Kidney (tissue), 14 donors: ENCODE results near the gene NKAIN2. TPM values are rescaled to one million over a fixed set of nuclear protein-coding genes. Genes with fewer than 3 reads are reported as not detected.

Experiments
- DNase-seq, 5 donors: peaks; one replicate each; pipeline ENCODE4 v3.0.0-alpha.2; 2013 to 2020
- FAIRE-seq: peaks from 2 replicates; lab custom pipeline; 2012; peaks lifted over from hg19 to GRCh38; lab: Jason Lieb, UNC
- H3K27ac ChIP-seq, 2 donors: one replicate each; pipeline ENCODE4 v1.7.0; 2013; ENCODE audit warnings: low read depth in 2 of 2, low read length in 2 of 2, inconsistent platforms in 1 of 2
- H3K27me3 ChIP-seq: one replicate; pipeline ENCODE4 v1.7.1; 2013; ENCODE audit warnings: low read length, inconsistent platforms; ENCODE audit not compliant: control insufficient read depth, insufficient read depth
- H3K36me3 ChIP-seq, 3 donors: one replicate each; pipeline versions ENCODE4 v1.7.0 to v1.7.1; 2013; ENCODE audit warnings: low read length in 3 of 3, control low read depth in 1 of 3, inconsistent platforms in 1 of 3; ENCODE audit not compliant: insufficient read depth in 3 of 3, control insufficient read depth in 2 of 3
- H3K4me1 ChIP-seq, 3 donors: one replicate each; pipeline versions ENCODE4 v1.7.0 to v1.7.1; 2013; ENCODE audit warnings: low read length in 3 of 3, inconsistent platforms in 1 of 3, low read depth in 1 of 3; ENCODE audit not compliant: control insufficient read depth in 2 of 3, insufficient read depth in 2 of 3
- H3K4me3 ChIP-seq, 3 donors: one replicate each; pipeline versions ENCODE4 v1.7.0 to v1.8.1; 2013; ENCODE audit warnings: low read length in 3 of 3, control low read depth in 1 of 3, inconsistent platforms in 1 of 3
- H3K9ac ChIP-seq, 3 donors: one replicate each; pipeline versions ENCODE4 v1.7.0 to v1.7.1; 2013; ENCODE audit warnings: low read length in 3 of 3, control low read depth in 1 of 3, inconsistent platforms in 1 of 3
- H3K9me3 ChIP-seq, 3 donors: one replicate each; pipeline versions ENCODE4 v1.7.0 to v1.7.1; 2013; ENCODE audit warnings: low read length in 3 of 3, control low read depth in 1 of 3, inconsistent platforms in 1 of 3; ENCODE audit not compliant: control insufficient read depth in 2 of 3, insufficient read depth in 1 of 3
- intact Hi-C: fragments of 100-400 bp; cut with DNase I; formaldehyde crosslinking; loops from one replicate; pipeline ENCODE4 v1.11.1; 2022
- polyA plus RNA-seq: library from polyadenylated mRNA; stranded (reverse); fragments of 350-450 nt; fragmentation: Illumina TruSeq; extraction: RNeasy Lipid Tissue Mini Kit (QIAGEN cat#74804); gene quantifications from one replicate; pipeline ENCODE4 v1.2.3, GENCODE V29; 2014; ENCODE audit warnings: low read depth, low replicate concordance; ENCODE audit not compliant: insufficient read depth
- total RNA-seq: library from RNA; stranded (reverse); fragmentation: NEBNext Ultra II Directional; extraction: Animal tissue kit (Norgen Biotek cat#: 25700); gene quantifications from one replicate; pipeline ENCODE4 v1.2.1, GENCODE V29; 2021
- TF ChIP-seq, protein P1 (sequence below): IDR thresholded peaks from 3 replicates; pipeline ENCODE4 v1.5.1; 2012; ENCODE audit warnings: mild to moderate bottlenecking, moderate library complexity, borderline replicate concordance; ENCODE audit not compliant: insufficient read depth; ENCODE audit errors: extremely low read depth
- donor health status: control.
- donor health status: control.
- donor health status: control.
- donor health status: control.
- donor health status: control.
- donor health status: DM: yes; HTN: yes; CAD: no.
- donor health status: Normal renal cell carcinoma (clear cell type).

NKAIN2 gene
- total and polyA plus RNA-seq, 2 donors from 2014 or later = 0.39 to 1.8 TPM

DNA sequence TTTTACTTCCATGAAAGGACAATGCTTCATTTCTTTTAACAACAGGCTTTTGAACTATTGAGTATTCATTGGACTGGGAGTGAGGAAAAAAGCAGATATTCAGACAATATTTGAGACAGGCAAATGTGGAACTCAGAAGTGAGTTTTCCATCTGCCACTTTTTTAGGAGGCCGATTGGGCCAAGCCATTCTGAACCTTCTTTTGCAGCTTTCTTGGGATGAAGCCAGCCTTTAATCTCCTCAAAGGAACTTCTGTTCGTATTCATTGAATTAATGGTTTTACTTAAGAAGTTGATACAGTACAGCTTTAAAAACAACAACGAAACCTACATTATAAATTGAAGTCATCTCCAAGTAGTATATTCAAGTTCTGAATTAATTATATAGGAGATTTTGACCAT is 971.5 kb downstream of the NKAIN2 start:
- FAIRE-seq = no peak
- no peaks in the 10 kb centered on the region for H3K36me3 ChIP-seq
- no peaks in the 10 kb centered on the region for H3K9me3 ChIP-seq
- H3K27ac ChIP-seq = no peak overlapping the region
- TF ChIP-seq, protein P1, sequence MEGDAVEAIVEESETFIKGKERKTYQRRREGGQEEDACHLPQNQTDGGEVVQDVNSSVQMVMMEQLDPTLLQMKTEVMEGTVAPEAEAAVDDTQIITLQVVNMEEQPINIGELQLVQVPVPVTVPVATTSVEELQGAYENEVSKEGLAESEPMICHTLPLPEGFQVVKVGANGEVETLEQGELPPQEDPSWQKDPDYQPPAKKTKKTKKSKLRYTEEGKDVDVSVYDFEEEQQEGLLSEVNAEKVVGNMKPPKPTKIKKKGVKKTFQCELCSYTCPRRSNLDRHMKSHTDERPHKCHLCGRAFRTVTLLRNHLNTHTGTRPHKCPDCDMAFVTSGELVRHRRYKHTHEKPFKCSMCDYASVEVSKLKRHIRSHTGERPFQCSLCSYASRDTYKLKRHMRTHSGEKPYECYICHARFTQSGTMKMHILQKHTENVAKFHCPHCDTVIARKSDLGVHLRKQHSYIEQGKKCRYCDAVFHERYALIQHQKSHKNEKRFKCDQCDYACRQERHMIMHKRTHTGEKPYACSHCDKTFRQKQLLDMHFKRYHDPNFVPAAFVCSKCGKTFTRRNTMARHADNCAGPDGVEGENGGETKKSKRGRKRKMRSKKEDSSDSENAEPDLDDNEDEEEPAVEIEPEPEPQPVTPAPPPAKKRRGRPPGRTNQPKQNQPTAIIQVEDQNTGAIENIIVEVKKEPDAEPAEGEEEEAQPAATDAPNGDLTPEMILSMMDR = no peak
- no peak overlapping the region for H3K4me3 ChIP-seq
- H3K27me3 ChIP-seq = no peaks in the 10 kb centered on the region
- H3K4me1 ChIP-seq = no peaks in the 10 kb centered on the region
- intact Hi-C loops = no loop called here
- H3K9ac ChIP-seq = no peak overlapping the region
- DNase-seq = no peak

DNA sequence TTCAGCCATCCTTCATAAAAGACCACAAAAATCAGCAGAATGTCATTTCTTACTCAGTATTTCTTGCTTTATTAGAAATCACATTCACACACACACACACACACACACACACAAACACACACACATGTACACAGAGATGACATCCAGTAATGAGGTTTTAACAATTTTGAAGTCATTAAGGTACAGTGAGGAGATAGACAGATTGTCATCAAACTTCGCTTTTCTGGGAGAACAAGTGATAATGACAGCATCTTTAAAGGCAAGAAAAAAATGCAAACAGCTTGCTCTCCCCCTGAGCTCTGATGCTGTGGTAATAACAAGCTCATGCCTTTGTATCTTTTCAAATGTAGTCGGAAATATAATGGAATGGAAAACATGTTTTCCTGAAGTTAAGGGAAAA is 974.2 kb downstream of the NKAIN2 start:
- no peaks in the 10 kb centered on the region for H3K9me3 ChIP-seq
- no peaks in the 10 kb centered on the region for H3K36me3 ChIP-seq
- TF ChIP-seq, protein P1 = no peak
- no peak overlapping the region for H3K4me3 ChIP-seq
- H3K27me3 ChIP-seq = no peaks in the 10 kb centered on the region
- no peak for DNase-seq
- no peak overlapping the region for H3K9ac ChIP-seq
- no peak for FAIRE-seq
- H3K27ac ChIP-seq = no peak overlapping the region
- intact Hi-C loops = no loop called here
- H3K4me1 ChIP-seq = no peaks in the 10 kb centered on the region

DNA sequence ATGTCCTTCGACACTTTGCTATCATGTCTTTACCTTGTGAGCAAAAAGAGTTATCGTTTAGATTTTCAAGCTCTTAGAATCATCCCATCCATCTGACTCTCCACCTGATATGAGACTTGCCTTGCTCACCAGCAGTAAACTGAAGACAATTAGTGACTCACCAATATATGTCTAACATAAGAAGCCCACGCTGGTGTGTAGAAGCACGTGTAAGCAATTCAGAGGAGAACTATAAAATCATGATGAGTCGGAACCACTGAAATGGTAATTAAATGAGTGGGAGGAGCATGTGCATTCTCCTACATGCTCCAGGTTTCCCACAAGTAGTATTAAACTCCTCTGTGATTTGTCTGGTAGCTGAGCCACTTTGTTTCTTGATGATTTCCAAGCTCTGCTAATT is 977.0 kb downstream of the NKAIN2 start:
- intact Hi-C loops = no loop called here
- Histone ChIP-seq H3K27me3 (no peaks in the 10 kb centered on the region), H3K4me1 (no peaks in the 10 kb centered on the region), H3K4me3 (no peak overlapping the region), H3K9ac (no peak overlapping the region), H3K27ac (no peak overlapping the region), H3K9me3 (no peaks in the 10 kb centered on the region), H3K36me3 (no peaks in the 10 kb centered on the region)
- TF ChIP-seq, protein P1 = no peak
- FAIRE-seq = no peak
- no peak for DNase-seq

DNA sequence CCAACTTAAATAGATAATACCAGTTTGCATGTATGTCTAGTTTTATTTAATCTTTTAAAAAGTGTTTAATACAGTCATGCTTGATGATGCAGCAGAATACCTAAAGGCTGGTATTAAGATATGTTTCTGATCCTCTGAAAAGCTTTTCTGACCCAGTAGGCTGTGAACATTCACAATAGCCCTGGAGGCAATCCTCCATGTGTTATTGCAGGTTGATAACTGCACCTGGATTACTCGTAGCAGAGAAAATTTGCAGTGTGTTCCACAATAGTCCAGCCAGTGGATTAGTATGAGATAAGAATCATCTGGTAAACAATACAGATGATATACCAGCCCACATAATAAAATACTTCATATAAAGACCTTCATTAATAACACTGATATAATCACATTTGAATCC is 979.7 kb downstream of the NKAIN2 start:
- H3K9ac ChIP-seq = no peak overlapping the region
- FAIRE-seq (no peak), DNase-seq (no peak)
- no peak overlapping the region for H3K4me3 ChIP-seq
- intact Hi-C loops = no loop called here
- no peak overlapping the region for H3K27ac ChIP-seq
- no peaks in the 10 kb centered on the region for H3K4me1 ChIP-seq
- TF ChIP-seq, protein P1 = no peak
- H3K9me3 ChIP-seq = no peaks in the 10 kb centered on the region
- H3K36me3 ChIP-seq = no peaks in the 10 kb centered on the region
- no peaks in the 10 kb centered on the region for H3K27me3 ChIP-seq
